Measurements from ENCODE around the gene EIF1.
"Not testable (repeated sequence)": the region's sequence is repeated elsewhere in the genome, so short reads cannot be mapped to it uniquely, and the experiment has no call there.

EIF1 gene

DNA sequence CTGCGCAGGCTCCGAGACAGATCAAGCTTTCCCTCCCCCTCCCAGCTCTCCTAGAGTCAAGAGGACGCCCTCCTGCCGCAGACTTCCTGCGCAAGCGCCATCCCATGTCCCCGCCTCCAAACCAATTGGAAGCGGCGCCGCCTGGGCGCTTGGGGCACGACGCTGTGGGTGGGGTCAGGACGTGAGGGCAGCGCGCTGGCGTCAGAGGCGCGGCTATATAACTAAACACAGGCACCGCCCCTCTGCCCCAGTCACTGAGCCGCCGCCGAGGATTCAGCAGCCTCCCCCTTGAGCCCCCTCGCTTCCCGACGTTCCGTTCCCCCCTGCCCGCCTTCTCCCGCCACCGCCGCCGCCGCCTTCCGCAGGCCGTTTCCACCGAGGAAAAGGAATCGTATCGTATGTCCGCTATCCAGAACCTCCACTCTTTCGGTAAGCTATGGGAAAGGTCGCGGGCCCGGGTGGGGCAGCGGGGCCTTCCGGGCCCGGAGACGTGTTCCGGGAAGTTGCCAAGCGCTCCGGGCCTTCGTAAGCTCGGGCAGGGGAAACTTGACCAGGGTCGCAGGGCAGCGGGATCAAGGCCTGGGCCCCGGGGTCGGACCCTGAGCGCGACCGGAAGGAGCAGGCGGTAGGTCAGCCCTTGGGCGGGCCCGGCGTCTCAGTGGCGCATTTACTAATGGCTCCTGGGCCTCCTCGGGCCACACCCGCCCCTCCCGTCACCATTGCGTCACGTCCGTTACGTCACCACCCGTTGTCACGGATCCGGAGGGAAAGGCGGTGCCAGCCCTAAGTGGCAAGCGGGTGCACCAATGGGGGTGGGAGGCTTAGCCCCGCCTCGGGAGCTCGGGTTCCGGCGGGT, at the start of gene EIF1:
Gene EIF1, plus strand, starts transcription at position 245 of the 856 bp plus-strand sequence. Its CDS starts 154 bp downstream, at position 399.
- peak; percentile 97 for DNase-seq

DNA sequence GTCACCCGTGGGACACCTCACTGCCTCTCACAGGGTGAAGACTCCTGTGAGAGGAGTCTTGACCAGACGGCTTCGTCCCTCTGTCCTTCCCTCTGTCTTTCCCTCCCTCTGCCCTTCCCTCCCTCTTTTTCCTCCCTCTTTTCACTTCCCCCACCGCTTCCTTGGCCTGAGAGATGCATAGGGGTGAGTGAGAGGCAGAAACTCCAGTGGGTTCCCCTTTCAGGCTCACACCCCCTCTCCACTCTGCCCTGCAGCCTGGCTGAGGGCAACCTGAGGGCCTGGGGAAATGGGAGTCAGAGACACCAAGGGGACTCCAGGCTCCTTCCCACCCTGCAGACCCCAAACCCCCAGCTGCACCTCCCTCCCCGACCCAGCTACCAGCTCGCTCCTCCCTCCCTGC, 49.7 kb upstream of the EIF1 start:
- DNase-seq: no peak

DNA sequence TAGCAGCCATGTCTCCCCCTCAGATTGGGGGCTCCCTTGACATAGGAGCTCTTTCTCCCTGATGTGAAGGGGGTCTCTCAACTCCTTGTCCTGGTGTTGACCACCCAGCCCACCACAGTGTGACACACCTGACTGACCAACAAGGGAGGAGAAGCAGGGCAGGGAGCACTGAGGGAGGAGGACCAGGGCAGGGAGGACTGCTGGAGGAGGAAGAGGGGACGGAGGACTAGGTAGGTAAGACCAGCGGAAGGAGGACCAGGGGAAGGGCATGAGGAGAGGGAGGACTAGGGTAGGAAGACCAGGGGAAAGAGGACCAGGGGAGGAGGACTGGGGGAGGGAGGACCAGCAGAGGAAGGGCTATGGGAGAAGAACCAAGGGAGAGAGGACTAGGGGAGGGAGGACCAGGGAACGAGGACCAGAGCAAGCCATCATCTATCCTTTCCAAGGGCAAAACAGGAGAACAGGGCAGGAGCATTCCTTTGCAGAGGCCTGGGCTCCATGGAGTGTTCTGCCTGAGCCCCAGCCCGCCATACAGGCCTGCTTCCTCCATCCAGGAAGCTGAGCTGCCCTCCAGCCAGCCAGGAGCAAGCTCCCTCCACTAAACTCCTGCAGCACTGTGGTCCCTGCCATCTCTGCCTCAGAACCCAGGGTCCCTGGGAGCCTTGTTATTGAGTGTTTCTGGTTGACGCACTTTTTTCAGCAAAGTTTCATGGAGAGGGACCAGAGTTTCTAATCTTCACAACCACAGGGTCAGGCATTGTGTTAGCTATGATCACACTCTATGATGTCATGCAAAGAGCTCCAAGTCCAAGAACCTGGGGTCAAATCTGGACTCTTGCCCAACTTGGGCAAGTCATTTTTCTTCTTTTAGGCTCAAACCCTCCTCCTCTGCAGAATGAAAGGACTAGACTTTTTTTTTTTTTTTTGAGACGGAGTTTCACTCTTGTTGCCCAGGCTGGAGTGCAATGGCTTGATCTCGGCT, 48.9 kb upstream of the EIF1 start:
- no peak for DNase-seq

DNA sequence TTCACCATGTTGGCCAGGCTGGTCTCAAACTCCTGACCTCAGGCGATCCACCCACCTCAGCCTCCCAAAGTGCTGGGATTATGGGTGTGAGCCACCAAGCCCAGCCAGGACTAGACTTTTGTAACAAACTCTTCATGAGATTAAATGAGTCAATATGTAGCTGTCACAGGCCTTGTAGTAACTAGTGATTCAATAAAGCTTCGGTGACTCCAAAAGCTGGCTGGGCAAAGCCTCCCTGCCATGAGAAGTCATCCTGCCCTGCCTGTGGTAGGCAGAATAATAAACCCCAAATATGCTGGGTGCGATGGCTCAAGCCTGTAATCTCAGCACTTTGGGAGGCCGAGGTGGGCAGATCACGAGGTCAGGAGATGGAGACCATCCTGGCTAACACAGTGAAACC, 48.1 kb upstream of the EIF1 start:
- DNase-seq: not testable (repeated sequence)

DNA sequence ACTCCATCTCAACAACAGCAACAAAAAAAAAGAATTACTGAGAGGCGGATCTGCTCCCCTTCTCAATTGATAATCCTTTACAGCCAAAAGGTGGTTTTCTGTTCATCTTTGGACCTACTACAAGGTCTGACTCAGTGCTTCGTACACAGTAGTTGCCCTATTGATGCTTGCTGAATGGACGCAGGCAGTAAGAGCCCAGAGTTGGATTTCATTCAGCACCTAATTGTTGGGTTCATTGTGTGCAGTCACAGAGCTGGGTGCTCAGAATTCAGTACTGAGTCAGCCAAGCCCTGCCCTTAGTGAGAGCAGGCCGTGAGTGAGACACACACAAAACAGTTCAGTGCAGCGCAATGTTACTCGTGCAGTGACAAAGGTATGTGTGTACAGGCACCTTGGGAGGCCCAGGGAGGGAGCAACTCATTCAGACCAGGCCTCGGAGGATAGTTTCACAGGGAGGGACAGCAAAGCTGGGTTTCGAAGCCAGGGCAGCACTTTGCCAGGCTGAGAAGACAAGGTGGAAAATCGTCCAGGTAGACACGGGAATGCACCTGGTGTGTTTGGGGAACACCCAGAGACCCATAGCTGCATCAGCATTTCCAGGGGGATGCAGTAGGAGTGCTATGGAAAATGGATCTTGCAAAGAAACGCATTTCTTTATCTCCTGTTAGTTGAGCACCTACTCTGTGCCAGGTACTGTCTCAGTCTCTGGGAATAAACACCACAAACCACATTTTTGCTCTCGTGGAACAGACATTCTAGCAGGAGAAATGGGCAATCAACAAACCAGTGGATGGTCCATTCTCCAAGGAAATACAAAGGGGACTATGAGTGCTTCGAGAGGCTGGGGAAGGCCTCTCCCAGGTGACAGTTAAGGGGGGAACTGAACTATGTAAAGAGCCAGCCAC, 46.2 kb upstream of the EIF1 start:
- no peak for DNase-seq

DNA sequence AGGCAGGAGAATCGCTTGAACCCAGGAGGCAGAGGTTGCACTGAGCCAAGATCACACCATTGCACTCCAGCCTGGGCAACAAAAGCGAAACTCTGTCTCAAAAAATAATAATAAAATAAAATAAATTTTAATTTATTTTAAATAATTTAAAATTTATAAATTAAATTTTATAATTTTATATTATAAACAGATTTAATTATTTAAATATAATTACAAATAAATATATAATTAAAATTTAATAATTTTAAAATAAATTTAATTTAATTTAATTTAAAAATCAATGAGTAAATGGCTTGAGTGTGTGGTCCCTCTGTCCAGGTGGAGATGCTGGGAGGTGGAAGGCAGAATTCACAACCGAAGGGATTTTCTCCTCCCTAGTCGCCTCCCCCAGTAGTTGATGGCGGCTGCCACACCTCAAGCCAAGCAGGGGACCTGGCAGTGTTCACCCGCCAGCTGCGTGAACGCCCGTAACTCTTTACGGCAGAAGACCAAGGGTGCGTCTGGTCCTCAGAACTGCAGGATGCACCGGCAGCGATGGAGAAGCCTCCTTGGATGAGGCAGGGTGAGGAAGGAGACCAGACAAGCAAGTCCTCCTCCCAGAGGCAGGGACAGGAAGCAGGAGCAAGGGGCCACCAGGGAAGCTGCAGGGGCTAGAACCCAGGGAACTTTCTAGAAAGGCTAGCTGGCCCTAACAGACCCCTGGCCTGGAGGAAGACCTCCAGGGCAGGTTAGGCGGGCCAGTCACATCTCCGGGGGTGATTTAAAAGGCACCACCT, 41.5 kb upstream of the EIF1 start:
- DNase-seq: no peak

DNA sequence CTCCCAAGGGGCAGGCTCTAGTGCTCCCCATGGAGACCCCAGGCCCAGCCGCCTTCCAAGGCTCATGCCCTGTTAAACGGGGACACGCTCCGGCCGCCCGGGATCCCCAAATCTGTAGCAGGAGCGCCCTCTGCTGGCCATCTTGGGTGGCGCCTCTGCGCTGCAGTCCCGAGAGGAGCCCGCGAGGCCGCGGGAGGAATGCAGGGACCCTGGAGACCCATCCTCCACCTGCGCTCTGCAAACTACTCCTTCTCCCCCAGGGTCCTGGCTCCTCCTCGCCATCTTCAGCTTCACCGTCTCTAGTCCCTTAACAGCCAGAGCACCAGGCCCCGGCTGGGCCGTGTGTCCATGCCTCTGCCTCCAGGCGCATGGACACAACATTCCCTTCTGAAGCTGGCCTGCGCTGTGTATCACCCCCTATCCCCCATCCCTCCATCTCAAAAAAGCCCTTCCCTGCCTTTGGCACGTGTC, 40.7 kb upstream of the EIF1 start:
- DNase-seq: peak; percentile 48

DNA sequence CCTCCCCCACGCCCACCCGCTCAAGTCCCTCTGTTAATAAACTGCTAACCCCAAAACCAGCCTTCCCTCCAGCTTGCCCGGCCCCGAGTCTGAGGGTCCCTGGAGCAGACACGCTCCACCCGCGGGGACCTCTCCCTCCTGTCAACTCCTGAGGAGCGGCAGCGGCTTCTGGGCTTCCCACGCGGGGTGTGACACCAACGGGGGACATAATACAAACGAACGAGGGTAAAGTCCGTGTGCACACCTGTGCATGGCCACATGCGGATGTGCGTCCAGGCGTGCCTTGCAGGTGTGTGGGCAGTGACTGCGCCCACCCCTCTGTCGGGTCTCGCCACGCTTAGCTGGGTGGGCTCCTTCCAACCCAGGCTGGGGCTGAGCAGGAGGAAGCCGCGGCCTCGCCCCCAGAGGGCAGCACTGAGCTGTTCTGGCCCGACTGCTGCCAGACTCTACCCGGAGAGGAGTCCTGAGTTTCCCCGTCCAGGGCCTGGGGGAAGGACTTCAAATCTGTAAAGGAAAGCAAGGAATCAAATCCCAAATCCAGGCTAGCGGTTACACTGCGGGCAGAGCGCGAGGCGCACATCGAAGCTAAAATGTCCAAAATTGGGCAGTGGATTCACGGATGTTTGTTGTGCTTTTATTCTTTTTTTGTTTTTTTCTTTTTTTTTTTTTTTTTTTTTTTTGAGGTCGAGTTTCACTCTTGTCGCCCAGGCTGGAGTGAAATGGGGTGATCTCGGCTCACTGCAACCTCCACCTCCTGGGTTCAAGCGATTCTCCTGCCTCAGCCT, 40.1 kb upstream of the EIF1 start:
- DNase-seq: peak; percentile 65

DNA sequence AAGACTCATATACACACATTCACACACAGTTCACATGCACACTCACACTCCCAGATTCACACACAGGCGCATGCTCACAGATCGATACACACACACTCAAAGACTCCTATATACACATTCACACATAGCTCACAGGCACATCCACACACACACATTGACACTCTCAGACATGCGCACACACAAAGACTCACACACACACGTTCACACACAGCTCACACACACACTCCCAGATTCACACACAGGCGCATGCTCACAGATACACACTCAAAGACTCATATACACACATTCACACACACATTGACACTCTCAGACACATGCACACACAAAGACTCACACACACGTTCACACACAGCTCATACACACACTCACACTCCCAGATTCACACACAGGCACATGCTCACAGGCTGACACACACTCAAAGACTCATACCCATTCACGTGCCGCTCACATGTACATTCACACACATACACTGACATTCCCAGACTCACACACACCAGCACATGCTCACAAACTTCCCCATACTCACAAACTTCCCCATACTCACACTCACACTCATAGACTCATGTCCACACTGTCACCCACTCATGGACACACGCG, 38.7 kb upstream of the EIF1 start:
- no peak for DNase-seq

DNA sequence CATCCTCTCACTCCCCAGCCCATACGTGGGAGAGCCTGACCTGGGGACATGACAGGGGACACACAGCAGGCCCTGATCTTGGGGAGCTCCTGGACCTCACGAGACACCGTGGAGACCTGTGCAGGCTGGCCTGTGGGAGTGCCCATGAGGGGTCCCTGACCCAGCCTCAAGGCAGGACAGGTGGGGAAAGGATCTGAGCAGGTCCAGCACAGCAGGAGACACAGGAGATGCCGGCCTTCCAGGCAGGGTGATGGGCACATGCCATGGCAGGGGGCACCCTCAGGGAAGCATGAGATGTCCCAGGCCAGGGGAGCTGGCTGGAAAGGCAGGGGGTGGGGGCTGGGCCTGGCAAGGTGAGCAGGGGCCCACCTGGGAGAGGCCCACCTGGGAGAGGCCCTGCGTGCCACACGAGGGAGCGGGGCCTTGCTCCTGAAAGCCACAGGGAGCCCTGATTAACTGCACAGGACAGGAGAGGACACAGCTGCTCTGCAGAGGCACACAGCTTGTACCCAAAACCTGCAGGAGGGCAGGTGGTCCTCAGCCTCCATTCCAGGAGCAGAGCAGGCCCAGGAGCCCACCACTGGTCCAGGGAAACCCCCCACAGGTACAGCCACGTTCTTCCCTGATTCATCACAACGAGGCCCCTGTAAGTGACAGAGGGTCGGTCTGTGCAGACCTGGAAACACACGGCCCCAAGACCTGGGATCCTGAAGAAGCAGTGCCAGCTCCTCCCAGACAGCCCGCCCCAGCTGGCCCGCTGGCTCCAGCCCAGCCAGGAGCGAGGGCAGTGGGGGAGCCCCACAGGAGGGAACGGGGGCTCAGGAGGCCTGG, 37.7 kb upstream of the EIF1 start:
- no peak for DNase-seq

DNA sequence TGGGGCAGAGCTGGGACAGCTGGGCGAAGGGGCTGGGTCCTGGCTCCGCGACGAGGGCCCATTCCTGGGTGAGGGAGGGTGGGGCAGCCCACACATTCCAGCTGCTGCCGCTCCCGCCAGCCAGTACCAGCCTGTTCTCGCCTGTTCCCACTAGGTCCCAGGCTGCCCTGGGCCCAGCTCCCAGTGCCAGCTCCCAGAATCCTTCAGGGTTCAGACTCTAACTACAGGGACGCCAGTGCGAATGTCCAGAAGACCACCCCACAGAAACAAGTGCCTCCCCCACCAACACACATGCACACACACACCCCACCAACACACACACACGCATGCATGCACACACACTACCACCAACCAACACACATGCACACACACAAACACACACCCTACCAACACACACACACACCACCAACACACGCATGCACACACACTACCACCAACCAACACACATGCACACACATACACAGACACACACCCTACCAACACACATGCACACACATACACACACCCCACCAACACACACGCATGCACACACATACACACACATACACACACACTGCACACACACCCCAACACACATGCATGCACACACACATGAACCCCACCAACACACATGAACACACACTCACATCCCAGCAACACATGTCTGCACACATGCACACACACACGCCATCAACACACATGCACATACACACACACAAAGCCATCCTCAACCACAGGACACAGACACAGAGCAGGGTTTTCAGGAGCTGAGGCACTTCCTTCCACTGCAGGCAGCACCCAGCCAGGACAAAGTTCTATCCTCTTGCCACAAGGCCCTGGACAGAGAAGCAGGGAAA, 36.8 kb upstream of the EIF1 start:
- no peak for DNase-seq

DNA sequence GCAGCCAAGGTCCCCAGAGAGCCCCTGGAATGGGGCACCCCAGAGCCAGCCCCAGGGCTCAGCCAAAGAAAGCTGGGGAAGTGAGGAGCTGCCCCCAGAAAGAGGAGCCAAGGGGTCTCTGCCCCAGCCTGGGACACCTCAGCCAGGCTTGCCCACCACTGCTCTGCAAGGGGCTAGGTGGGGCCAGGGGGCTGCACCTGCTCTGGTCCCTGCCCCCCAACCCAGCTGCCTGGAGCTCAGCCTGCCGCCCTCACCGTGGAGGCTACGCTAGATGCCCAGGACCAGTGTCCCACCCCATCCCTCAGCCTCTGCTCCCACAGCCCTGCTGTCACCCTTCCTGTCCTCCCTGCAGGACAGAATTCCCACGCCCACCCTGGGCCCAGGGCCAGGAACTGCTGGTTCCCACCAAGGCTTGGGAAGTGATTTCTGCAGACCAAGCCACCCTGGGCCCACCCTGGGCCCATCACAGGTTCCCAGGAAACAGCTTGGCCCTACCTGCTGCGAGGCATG, 36.2 kb upstream of the EIF1 start:
- no peak for DNase-seq

DNA sequence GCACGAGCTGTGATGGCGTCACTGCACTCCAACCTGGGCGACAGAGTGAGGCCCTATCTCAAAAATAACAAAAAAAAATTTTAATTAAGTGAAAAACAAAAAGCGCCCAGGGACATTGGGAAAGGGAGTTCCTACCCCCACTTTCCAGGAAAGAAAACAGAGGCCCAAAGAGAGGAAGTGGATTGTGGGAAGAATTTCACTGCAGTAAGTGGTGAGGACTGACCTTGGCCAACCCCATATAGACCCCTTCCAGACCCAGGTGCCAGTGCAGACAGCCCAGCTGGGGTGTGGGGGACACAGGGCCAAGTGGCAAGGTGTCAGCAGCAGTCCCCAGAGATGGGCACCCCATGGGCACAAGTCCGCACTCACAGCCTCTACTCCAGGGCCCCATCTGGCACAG, 35.3 kb upstream of the EIF1 start:
- DNase-seq: no peak

DNA sequence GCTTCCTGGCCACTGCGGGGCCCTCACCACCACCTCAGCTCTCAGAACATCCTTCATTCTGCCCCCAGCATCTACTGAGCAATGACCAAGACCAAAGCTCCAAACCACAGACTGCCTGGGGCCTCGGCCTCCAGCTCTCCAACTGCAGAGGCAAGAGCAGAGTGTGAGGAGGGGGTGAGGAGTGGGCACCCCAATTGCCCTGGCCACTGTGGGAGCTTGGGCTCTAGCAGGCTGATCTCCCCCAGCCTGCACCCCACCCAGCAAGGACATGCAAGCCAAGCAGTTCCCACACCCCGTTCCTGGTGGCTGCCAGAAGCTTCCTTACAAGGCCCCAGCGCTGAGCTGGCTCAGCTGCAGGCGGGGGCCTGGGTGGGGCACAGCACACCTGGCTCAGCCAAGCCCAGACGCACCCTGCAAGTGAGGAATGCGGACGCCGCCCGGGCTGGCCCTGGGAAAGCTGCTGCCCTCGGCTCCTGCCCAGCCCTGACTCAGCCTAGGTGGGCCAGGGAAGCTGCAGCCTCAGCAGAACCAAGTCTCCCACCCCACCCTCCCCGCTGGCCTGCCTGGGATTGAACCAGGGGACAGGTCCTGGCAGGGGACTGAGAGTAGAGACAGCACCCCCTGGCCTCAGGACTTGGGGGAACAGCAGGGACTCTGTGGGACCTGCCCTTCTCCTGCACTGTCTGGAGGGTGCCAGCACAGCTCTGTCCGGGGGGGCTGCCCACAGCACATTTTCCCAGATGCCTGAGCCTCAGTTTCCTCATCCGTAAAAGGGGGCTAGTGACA, 34.6 kb upstream of the EIF1 start:
- no peak for DNase-seq

DNA sequence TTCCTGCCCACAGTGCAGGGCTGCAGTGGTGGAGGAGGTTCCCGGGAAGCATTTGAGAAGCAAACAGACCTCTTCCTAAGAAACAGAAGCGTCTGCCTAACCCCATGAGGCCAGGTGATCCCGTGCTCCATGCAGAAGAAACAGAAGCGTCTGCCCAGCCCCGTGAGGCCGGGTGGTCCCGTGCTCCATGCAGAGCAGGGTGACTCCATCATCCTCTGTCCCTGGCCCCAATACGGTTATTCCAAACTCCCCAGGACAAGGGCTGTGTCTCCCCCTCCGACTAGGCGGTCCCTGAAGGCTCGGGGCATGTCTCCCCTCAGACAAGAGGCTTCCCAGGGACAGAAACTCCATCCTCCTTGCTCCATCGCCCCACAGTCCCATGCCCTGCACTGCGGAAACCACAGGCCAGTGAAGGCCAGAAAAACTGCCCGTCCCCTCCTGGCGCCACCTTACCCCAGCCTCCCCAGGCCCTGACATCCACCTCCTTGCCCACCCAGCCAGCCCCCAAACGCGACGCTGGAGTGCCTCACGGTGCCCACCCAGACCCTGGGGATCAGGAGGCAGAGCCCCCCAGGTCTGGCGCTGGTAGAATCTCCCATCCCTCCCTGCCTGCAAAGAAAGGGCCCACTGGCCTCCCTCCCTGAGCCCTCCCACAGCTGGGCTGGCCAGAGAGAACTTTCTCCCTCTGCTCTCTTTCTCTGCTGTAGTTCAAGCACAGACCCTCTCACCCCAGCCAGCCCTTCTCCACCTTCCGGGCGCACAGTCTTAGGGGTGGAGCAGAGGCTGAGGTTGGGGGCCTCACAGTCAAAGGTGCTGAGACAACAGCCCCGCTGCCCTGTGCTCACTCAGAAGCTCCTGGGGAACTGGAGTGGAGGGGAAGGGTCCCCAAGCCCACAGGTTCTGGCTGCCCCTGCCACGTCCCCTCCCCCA, 33.7 kb upstream of the EIF1 start:
- no peak for DNase-seq

DNA sequence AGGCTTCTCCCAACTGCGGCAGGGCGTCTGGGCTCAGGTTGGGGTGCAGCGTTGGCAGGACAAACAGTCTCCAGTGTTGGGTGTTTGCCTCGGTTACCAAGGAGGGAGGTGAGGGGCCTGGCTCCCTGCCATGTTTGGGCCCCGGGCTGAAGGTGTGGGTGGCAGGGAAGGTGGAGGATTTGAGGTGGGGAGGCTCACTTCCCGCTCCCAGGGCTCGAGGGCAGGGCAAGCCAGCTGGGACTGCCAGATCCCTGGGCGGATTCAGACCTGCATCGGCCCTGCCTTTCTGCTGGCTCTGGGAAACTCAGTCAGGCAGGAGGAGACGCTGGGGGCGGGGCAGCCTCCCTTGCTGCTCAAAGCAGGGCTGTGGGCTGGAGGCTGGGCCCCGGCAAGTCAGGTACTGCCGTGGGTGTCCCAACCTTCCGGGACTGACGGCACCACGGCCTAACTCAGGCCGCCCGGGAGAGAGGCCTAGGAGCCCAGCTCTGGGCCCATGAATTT, 33.0 kb upstream of the EIF1 start:
- DNase-seq: no peak
